Right ventricle myocardium inferior (tissue), 1 donor: ENCODE measurements around the gene SLC37A1. TPM values are rescaled to one million over a fixed set of nuclear protein-coding genes. Genes with fewer than 3 reads are reported as not detected.

ENCODE experiments used
- ATAC-seq: fragments of 200-7000 bp; cut with Tn5 transposase; one replicate; pipeline ENCODE4 v1.9.1; 2020; ENCODE audit warnings: mild to moderate bottlenecking, moderate library complexity
- DNase-seq: peaks from one replicate; pipeline ENCODE4 v3.0.0; 2021; ENCODE audit errors: missing footprints
- intact Hi-C: fragments of 100-400 bp; cut with DNase I; formaldehyde crosslinking; loops from one replicate; pipeline ENCODE4 v1.11.0; 2022
- total RNA-seq: library from RNA; stranded (reverse); fragmentation: NEBNext Ultra II Directional; extraction: Animal tissue kit (Norgen Biotek cat#: 25700); gene quantifications from one replicate; pipeline ENCODE4 v1.2.1, GENCODE V29; 2021
- donor health status: DM: no; HTN: yes; CAD: no; lungs with severe emphysema.

The SLC37A1 gene
- total RNA-seq, 1 donor from 2014 or later: 3.0 TPM

- intact Hi-C loops: no loop called here
- ATAC-seq (no peak), DNase-seq (no peak)
These were observed 37.0 kb upstream of the SLC37A1 start for GRCh38 chr21:42476388-42477331.

DNA sequence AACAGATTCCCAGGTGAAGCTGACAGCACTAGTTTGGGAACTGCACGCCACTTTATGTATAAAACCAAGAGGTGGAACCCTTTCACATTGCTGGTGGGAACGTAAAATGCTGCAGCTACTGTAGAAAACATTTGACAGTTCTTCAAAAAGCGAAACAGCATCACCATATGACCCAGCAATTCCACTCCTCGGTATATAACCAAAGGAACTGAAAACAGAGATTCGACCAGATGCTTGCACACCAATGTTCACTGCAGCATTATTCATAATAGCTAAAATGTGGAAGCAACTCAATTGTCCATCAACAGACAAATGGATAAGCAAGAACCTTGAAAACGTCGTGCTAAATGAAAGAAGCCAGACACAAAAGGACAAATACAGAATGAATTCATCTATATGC is 35.1 kb upstream of the SLC37A1 start:
- no peak for DNase-seq
- intact Hi-C loops: no loop called here
- no peak for ATAC-seq

DNA sequence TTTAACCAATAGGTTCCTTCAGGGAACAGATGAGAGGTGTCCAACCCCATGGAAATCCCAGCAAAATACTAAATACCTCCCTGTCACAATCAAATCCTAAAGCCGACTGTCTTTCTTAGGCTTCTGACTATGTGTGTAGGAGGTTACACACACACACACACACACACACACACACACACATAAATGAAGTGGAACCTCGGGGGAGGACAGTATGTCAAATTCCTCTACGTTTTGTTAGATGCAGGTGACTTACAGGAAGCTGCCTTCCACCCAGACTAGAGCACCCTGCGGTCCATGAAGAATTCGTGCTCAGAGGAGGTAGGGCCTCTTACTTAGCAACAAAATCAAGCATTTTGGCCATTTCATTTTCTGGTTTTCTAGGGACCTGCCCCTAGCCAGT is 34.1 kb upstream of the SLC37A1 start:
- no peak for ATAC-seq
- DNase-seq: no peak
- intact Hi-C loops: no loop called here

DNA sequence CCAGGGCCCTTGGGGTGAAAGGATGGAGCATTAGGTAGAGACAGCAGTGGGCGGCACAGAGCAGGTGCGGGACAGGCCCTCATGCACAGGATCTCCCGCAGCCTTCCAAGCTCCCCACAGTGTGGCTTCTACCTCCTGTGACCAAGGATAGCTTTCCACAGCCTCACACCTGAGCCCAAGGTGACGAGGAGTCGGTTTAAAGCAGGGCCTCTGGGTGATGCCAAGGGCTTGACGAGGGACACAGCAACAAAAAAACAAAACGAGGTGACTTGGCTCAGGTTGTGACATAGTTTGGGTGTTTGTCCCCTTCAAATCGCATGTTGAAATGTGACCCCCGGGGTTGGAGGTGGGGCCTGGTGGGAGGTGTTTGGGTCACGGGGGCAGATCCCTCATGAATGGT is 32.9 kb upstream of the SLC37A1 start:
- ATAC-seq (no peak), DNase-seq (no peak)
- intact Hi-C loops: no loop called here

DNA sequence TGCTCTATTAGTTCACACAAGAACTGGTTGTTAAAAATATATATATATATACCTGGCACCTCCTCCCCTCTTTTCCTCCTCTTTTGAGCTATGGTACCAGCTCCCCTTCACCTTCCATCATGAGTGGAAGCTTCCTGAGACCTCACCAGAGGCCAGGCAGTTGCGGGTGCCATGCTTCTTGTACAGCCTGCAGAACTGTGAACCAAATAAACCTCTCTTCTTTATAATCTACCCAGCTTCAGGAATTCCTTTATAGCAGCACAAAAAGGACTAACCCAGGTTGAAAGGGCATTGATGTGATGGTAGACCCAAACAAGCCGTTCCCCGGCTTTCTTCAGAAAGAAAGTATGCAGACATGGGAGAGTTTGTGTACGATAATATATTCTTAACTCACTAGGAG is 32.5 kb upstream of the SLC37A1 start:
- no peak for ATAC-seq
- intact Hi-C loops: no loop called here

DNA sequence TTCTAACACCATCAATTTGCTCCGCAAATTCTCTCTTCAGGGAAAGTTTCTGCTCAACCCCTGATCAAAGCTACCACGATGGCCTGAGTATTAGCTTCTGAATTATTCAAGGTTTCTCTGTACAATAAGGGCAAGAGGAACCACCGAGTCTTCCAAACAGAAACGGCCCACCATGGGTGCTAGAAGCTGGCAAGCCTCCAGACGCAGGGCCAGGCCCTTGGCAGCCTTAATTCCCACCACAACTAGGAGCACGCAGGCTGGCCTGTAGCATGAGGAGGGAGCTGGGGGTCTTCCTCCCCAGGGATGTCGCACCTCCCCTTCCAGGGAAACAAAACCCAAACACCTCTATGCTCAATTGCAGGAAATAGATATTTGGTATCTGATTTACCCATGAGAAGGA is 28.7 kb upstream of the SLC37A1 start:
- intact Hi-C loops: no loop called here
- DNase-seq: no peak
- no peak for ATAC-seq

More for the DNA sequence above, 32.5 kb upstream of the SLC37A1 start:
- no peak for DNase-seq

GRCh38 chr21:42486072-42486471 is 27.6 kb upstream of the SLC37A1 start:
- DNase-seq: no peak
- ATAC-seq: no peak
- intact Hi-C loops: no loop called here

GRCh38 chr21:42486531-42486930 is 27.1 kb upstream of the SLC37A1 start:
- DNase-seq (no peak), ATAC-seq (peak; percentile 13)
- intact Hi-C loops: no loop called here

DNA sequence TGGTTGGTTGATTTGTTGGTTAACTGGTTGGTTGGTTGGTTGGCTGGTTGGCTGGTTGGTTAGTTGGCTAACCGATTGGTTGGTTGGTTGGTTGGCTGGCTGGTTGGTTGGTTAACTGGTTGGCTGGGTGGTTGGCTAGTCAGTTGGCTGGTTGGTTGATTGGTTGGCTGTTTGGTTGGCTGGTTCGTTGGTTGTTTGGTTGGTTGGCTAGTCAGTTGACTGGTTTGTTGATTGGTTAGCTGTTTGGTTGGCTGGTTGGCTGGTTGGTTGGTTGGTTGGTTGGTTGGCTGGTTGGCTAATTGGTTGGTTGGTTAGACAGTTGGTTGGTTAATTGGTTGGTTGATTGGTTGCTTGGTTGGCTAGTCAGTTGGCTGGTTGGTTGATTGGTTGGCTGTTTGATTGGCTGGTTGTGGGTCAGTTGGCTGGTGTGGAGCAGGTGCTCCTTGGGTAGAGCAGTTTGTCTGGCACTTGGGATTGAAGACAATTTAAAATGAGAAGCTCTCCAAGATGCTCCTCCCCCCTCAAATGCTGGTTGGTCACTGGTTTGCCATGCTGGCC is 24.6 kb upstream of the SLC37A1 start:
- no peak for DNase-seq
- intact Hi-C loops: no loop called here
- no peak for ATAC-seq

DNA sequence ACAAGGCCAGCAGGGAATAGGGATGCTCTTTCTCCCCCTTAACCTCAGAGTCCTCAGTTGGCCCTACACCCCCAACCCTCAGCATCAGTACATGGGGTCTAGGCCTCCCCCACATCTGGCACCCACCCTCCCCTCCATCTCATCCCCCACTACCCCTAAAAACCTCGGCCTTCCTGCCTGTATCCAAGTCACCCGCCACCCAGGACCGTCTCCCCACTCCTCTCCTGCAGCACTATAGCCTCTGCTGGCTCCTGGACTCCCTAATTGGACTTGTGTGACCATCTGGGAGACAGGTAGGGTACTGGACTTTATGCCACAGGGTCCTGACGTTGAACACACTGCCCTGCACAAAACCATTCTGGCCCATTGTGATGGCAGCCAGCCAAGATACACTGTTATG is 23.7 kb upstream of the SLC37A1 start:
- ATAC-seq: no peak
- intact Hi-C loops: no loop called here

GRCh38 chr21:42490720-42491119 is 22.9 kb upstream of the SLC37A1 start:
- intact Hi-C loops: no loop called here
- no peak for ATAC-seq
- no peak for DNase-seq

More for the DNA sequence above, 23.7 kb upstream of the SLC37A1 start:
- no peak for DNase-seq

DNA sequence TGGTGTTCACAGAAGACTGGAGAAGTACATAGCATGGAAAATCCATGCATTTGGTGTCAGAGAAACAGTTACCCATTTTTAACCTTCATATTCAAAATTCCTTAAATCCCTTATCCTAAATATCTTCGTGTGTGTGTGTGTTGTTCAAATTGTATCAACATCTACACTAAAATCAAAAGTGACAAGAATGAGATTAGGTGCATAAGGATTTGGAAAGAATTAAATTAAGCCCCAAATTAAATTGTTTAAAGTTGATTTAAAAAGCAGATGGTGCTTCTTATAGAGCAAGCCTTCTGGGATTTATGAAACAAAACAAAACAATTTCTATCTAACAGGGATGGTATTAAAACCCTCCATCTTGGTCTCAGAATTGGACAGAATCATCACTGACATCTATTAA is 22.3 kb upstream of the SLC37A1 start:
- no peak for ATAC-seq

DNA sequence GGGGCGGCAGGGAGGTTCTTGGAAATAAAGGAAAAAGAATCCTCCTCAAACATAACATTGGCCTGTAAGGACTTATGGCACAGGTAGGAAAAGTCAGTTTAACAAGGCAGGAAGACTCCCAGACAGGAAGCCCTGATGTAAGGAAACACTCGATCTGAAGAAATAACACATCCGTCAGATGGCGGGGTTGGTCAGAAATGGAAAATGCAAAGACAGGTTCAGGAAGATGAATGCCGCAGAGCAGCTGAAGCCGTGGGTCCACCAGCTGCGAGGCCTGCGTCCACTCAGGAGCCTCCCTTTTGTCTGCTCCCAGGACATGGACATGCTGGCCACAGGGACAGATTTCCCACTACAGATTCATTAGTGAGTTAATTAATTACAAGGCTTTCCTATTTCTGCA is 21.5 kb upstream of the SLC37A1 start:
- ATAC-seq (no peak), DNase-seq (no peak)
- intact Hi-C loops: no loop called here

More for the DNA sequence above, 22.3 kb upstream of the SLC37A1 start:
- intact Hi-C loops: no loop called here
- no peak for DNase-seq

DNA sequence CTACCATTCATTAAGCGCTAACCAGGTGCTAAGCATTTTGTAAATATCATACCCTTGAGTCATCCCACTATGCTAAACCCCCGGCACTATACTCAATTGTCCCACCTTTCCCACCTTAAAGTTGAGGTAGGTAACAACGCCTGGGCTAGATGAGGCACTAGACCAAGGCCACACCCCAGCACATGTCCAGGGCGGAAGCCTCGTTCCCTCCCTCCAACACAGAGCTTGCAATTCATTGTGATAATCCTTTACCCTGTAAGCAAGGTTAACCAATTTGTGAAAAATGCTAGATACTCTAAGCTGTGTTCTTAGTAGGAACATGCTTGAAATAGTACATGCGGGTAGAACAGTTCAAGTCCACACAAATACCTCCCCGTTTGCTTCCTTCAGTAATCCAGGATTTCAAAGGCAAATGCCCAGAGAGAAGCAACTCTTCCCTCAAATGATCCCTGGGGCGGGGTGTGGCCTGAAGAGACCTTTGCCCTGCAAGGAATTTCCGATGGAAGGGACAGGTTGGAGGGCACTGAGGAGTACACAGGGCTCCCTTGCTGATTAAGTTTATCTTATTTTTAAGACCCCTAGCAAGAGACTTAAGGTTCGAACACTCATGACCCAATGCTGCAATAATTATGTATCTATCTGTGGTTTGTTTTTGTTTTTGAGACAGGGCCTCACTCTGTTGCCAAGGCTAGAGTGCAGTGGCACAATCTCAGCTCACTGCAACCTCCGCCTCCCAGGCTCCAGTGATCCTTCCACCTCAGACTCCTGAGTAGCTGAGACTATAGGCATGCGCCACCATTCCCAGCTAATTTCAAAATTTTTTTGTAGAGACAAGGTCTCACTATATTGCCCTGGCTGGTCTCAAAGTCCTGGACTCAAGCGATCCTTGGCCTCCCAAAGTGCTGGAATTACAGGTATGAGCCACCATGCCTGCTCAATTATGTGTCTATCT is 20.3 kb upstream of the SLC37A1 start:
- DNase-seq (no peak), ATAC-seq (no peak)
- intact Hi-C loops: no loop called here

- no peak for DNase-seq
- no peak for ATAC-seq
- intact Hi-C loops: no loop called here
These were observed 18.6 kb upstream of the SLC37A1 start for GRCh38 chr21:42495027-42495426.

DNA sequence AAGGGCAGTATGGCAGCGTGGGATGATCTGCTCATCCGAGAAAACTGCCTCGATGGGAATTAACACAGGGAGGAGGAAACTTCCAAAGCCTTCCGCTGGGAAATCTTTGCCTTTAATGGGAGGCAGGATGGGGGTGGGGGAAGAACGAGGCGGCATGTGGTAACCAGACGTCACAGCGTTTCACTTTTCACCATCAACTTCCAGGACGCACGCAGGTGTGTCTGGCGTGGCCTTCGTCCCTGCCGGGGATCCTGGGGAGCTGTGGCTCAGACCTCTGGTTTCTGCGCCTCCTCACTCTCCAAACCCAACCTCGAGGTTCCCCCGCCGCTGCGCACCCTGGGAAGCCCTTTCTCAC is 17.9 kb upstream of the SLC37A1 start:
- DNase-seq (no peak), ATAC-seq (no peak)
- intact Hi-C loops: no loop called here

DNA sequence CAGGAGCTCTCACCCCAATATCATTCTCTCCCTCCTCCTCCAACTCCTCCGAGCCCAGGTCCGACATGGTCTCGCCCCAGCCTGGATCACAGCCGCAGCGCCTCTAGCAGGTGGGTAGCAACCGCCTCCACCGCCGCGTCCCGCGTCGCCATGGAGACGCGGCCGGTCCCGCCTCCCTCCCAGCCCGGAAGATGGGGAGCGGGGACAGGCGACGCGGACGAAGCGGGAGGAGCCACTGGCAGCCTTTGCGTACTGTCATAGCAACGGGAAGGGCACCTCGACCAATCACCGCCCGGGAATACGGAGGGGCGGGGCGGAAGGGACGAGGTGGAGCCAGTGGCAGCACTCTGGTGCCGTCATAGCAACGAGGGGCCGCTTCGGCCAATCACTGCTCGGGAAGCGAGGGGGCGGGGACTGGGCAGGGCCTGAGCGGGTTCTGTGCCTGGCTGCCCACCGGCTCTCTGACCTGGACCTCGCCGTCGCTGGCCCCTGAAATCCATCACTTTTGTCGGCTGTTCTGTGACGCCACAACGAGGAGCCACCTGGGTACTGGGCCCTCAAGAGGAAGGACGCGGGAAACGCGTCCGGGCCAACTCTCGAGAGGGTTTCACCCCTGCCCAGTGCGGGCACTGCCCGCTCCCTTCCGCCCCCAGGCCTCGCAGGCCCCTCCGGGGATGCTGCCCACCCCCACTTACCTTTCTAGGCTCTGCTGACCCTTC is 17.4 kb upstream of the SLC37A1 start, which contains the start of gene RSPH1:
TSS of gene RSPH1 (minus strand) at position 105 of the 719 bp plus-strand sequence. CDS start at position 67, 38 bp downstream.
- peak; percentile 100 for DNase-seq
- ATAC-seq: peak; percentile 100
- intact Hi-C loops: no loop called here

DNA sequence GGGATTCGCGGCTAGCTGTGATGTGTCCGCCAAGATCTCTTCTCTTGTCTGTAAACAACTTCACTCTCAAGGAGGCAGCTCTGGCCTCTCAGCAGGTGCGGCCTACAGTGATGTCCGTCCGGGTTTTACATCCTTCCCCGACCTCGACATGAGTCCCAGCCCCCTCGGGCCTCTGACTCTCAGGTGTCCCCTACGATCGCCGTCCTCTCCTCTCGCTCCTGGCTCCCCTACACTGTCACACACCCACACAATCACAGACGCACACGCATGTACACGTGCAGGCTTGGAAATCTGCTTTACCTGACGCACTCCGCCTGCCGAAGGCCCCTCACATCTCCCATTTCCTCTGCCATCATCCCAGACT is 16.8 kb upstream of the SLC37A1 start:
- ATAC-seq (no peak), DNase-seq (no peak)
- intact Hi-C loops: no loop called here

GRCh38 chr21:42498012-42498411 is 15.6 kb upstream of the SLC37A1 start:
- no peak for DNase-seq
- no peak for ATAC-seq
- intact Hi-C loops: no loop called here
